Smooth muscle cell (in vitro differentiated cells): ENCODE data around the gene DNAH1. TPM values are rescaled to one million over a fixed set of nuclear protein-coding genes. Genes with fewer than 3 reads are reported as not detected.

Experiments
- DNase-seq: peaks from one replicate; lab custom pipeline; 2025; ENCODE audit not compliant: unreplicated experiment; lab: John Stamatoyannopoulos, UW
- H2AFZ ChIP-seq: fragments of 200-600 bp; sonication (generic); 2 replicates; pipeline ENCODE4 v1.6.0; 2016; ENCODE audit warnings: antibody characterized with exemption, low read depth, mild to moderate bottlenecking
- H3F3A ChIP-seq: fragments of 200-600 bp; sonication (generic); 2 replicates; pipeline ENCODE4 v1.6.0; 2017; ENCODE audit warnings: antibody characterized with exemption, low read depth
- H3K27ac ChIP-seq: fragments of 200-600 bp; sonication (generic); 2 replicates; pipeline ENCODE4 v1.5.1; 2016; ENCODE audit warnings: low read depth, mild to moderate bottlenecking
- H3K27me3 ChIP-seq: fragments of 200-600 bp; sonication (generic); 2 replicates; pipeline ENCODE4 v1.6.1; 2016; ENCODE audit warnings: low read depth, mild to moderate bottlenecking
- H3K36me3 ChIP-seq: fragments of 200-600 bp; sonication (generic); 2 replicates; pipeline ENCODE4 v1.5.1; 2016; ENCODE audit warnings: low read depth
- H3K4me1 ChIP-seq: fragments of 200-600 bp; sonication (generic); 2 replicates; pipeline ENCODE4 v1.5.1; 2016; ENCODE audit warnings: low read depth
- H3K4me2 ChIP-seq: fragments of 200-600 bp; sonication (generic); 2 replicates; pipeline ENCODE4 v1.6.0; 2016; ENCODE audit warnings: mild to moderate bottlenecking
- H3K4me3 ChIP-seq: fragments of 200-600 bp; sonication (generic); 2 replicates; pipeline ENCODE4 v1.5.1; 2016; ENCODE audit warnings: mild to moderate bottlenecking
- H3K79me2 ChIP-seq: fragments of 200-600 bp; sonication (generic); 2 replicates; pipeline ENCODE4 v1.6.0; 2016; ENCODE audit warnings: low read depth, mild to moderate bottlenecking
- H3K9ac ChIP-seq: fragments of 200-600 bp; sonication (generic); 2 replicates; pipeline ENCODE4 v1.6.0; 2016; ENCODE audit warnings: low read depth
- H3K9me3 ChIP-seq: fragments of 200-600 bp; sonication (generic); replicated peaks from 2 replicates; pipeline ENCODE4 v1.5.1; 2016; ENCODE audit warnings: low read depth
- H4K20me1 ChIP-seq: fragments of 200-600 bp; sonication (generic); 2 replicates; pipeline ENCODE4 v1.6.0; 2016; ENCODE audit warnings: low read depth
- WGBS: methylation state at CpG from one replicate; pipeline ENCODE4 v1.1.7; 2016; ENCODE audit warnings: low lambda C conversion rate; 5-methylcytosine and 5-hydroxymethylcytosine counted together
- polyA plus RNA-seq: library from polyadenylated mRNA; unstranded; fragments of >200 nt; fragmentation: Nextera tagmentation; extraction: Ambion mirVana; gene quantifications from 2 replicates; pipeline ENCODE4 v1.2.1, GENCODE V29; 2016
- total RNA-seq: library from RNA; depleted of rRNA; stranded (reverse); fragments of >200 nt; gene quantifications from 2 replicates; pipeline ENCODE4 v1.2.3, GENCODE V29; 2014
- TF ChIP-seq, protein P1 (sequence below): fragments of 200-600 bp; sonication (generic); IDR thresholded peaks from 2 replicates; pipeline ENCODE4 v1.5.1; 2017; ENCODE audit warnings: borderline replicate concordance, mild to moderate bottlenecking, antibody characterized with exemption; ENCODE audit not compliant: insufficient read depth, poor library complexity, severe bottlenecking

DNAH1 gene
- total and polyA plus RNA-seq, 2 experiments from 2014 or later: 0.54 to 3.7 TPM

DNA sequence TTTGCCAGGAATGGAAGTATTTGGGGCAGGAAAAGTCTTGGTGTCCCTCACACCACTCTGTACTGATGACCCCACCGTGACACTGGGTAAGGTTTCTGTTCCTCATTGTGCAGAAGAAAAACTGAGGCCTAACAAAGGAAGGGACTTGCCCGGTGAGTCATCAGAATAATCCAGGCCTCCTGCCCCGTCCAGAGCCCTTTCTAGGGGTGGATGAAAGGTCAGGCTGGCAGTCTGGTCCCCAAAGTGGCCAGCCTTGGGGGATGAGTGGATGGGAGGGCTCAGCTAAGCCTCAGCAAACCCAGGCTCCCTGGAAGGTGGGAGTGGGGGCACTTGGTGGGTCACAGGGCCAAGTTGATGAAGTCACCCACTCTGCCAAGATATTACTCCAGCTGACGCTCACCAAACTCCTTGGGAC is 2.3 kb upstream of the DNAH1 start:
- TF ChIP-seq, protein P1, sequence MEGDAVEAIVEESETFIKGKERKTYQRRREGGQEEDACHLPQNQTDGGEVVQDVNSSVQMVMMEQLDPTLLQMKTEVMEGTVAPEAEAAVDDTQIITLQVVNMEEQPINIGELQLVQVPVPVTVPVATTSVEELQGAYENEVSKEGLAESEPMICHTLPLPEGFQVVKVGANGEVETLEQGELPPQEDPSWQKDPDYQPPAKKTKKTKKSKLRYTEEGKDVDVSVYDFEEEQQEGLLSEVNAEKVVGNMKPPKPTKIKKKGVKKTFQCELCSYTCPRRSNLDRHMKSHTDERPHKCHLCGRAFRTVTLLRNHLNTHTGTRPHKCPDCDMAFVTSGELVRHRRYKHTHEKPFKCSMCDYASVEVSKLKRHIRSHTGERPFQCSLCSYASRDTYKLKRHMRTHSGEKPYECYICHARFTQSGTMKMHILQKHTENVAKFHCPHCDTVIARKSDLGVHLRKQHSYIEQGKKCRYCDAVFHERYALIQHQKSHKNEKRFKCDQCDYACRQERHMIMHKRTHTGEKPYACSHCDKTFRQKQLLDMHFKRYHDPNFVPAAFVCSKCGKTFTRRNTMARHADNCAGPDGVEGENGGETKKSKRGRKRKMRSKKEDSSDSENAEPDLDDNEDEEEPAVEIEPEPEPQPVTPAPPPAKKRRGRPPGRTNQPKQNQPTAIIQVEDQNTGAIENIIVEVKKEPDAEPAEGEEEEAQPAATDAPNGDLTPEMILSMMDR: no peak
- Histone ChIP-seq H3K79me2 (no peaks in the 10 kb centered on the region), H3K4me3 (no peak overlapping the region), H3K27ac (no peak overlapping the region), H3K9ac (no peak overlapping the region), H3F3A (no peaks in the 10 kb centered on the region), H4K20me1 (no peaks in the 10 kb centered on the region), H2AFZ (no peak overlapping the region), H3K4me1 (peaks cover 17% of the 10 kb centered on the region), H3K36me3 (no peaks in the 10 kb centered on the region), H3K27me3 (no peaks in the 10 kb centered on the region), H3K4me2 (no peak overlapping the region), H3K9me3 (no peaks in the 10 kb centered on the region)
- 43% methylated on average over 4 of the region's 4 CpGs for WGBS
- DNase-seq: no peak

DNA sequence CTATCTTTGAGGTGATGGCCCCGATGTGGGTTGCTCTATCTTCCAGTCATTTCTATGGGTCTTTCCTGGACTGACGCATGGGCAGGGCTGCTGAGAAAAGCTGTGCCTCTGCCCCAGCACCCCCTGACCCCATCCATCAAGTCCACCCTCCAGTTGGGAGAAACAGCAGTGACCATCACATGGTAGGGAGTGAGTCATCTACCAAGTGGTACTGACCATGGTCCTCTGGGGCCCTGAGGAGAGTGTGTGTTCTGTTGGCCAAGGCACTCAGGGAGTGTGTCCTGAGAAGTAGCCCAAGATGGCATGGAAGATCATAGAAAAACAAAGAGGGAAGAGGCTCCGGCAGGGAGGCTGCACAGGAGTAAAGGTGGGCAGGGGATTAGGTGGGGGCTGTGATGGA is 1.6 kb upstream of the DNAH1 start:
- 87% methylated on average over 3 of the region's 3 CpGs for WGBS
- Histone ChIP-seq H3F3A (no peaks in the 10 kb centered on the region), H3K9ac (no peak overlapping the region), H3K27me3 (no peaks in the 10 kb centered on the region), H4K20me1 (no peaks in the 10 kb centered on the region), H3K4me2 (no peak overlapping the region), H3K36me3 (no peaks in the 10 kb centered on the region), H2AFZ (no peak overlapping the region), H3K4me3 (no peak overlapping the region), H3K4me1 (peaks cover 17% of the 10 kb centered on the region), H3K9me3 (no peaks in the 10 kb centered on the region), H3K79me2 (no peaks in the 10 kb centered on the region), H3K27ac (no peak overlapping the region)
- DNase-seq: no peak
- TF ChIP-seq, protein P1: no peak

GRCh38 chr3:52315006-52315405 is 1.1 kb upstream of the DNAH1 start:
- H3K4me2 ChIP-seq: no peak overlapping the region
- no peak overlapping the region for H3K4me3 ChIP-seq
- H3F3A ChIP-seq: no peaks in the 10 kb centered on the region
- no peak overlapping the region for H2AFZ ChIP-seq
- H3K79me2 ChIP-seq: no peaks in the 10 kb centered on the region
- H3K9ac ChIP-seq: no peak overlapping the region
- H3K4me1 ChIP-seq: peaks cover 17% of the 10 kb centered on the region
- no peaks in the 10 kb centered on the region for H3K9me3 ChIP-seq
- no peaks in the 10 kb centered on the region for H3K36me3 ChIP-seq
- DNase-seq: no peak
- no peak overlapping the region for H3K27ac ChIP-seq
- 89% methylated on average over 6 of the region's 6 CpGs for WGBS
- TF ChIP-seq, protein P1: no peak
- no peaks in the 10 kb centered on the region for H3K27me3 ChIP-seq
- no peaks in the 10 kb centered on the region for H4K20me1 ChIP-seq

GRCh38 chr3:52317208-52318000 is 1.3 kb downstream of the DNAH1 start:
- TF ChIP-seq, protein P1: no peak
- H3K27me3 ChIP-seq: no peaks in the 10 kb centered on the region
- peak overlapping the region; percentile 62 for H3K4me3 ChIP-seq
- H2AFZ ChIP-seq: peak overlapping the region; percentile 84
- no peak overlapping the region for H3K9ac ChIP-seq
- H3K9me3 ChIP-seq: no peaks in the 10 kb centered on the region
- H3K27ac ChIP-seq: no peak overlapping the region
- peak; percentile 8 for DNase-seq
- WGBS: 17% methylated on average over 41 of the region's 45 CpGs
- H3K4me2 ChIP-seq: peak overlapping the region; percentile 98
- no peaks in the 10 kb centered on the region for H3K36me3 ChIP-seq
- no peaks in the 10 kb centered on the region for H3K79me2 ChIP-seq
- peaks cover 4% of the 10 kb centered on the region for H3K4me1 ChIP-seq
- no peaks in the 10 kb centered on the region for H4K20me1 ChIP-seq
- no peaks in the 10 kb centered on the region for H3F3A ChIP-seq
